Right hindlimb (tissue), 1 donor: Measurements from ENCODE around the gene MTM1.

Source experiments
- DNase-seq: peaks from one replicate; pipeline ENCODE4 v3.0.0-alpha.2; 2018

Gene MTM1

DNA sequence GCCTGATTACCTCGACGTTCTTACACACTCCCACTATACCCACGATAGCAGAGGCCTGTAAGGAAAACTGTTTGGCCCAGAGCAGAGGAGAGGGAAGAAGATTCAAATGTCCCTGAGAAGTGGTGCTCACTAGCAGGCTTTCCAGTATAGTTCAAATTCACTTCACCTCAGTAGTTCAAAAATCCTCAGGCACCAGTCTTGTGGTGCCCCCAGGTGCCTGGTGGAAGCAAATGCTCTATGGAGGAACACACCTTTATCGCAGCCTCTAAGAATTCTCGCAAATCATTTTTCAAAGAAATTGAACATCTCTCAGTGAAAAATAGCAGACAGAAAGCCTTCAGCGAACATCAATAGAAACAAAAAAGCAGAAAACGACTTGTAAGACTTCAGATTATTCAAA, 112.6 kb downstream of the MTM1 start:
- peak; percentile 20 for DNase-seq

- DNase-seq, result no peak
These were observed 114.7 kb downstream of the MTM1 start for GRCh38 chrX:150683112-150683511.

DNA sequence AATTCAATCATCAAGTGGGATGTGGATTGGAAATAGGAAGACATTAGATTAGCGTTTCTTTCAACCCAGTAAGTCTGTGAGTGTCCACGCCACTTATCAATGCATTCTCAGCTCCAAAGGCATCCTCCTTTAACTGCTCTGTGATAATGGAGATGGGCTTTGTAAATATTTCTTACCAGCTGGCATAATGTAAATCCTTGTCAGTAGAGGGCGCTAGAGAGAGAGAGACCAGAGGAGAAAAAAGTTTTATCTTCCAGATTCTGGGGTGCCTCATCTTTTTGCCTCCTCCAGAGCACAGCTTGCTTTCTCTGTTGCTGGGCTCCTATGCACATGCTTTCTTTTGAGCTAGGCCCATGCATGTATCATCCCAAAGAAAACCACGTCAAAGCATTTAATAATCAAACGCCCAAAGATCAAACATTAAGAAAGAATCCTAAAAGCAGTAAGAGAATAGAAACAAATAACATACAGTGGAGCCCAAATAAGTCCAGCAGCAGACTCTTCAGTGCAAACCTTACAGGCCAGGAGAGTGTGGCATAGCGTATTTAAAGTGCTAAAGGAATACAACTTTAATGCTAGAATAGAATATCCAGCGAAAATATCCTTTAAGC, 115.2 kb downstream of the MTM1 start:
- DNase-seq, result no peak

- no peak for DNase-seq
These were observed 120.6 kb downstream of the MTM1 start for GRCh38 chrX:150688911-150689451.

DNA sequence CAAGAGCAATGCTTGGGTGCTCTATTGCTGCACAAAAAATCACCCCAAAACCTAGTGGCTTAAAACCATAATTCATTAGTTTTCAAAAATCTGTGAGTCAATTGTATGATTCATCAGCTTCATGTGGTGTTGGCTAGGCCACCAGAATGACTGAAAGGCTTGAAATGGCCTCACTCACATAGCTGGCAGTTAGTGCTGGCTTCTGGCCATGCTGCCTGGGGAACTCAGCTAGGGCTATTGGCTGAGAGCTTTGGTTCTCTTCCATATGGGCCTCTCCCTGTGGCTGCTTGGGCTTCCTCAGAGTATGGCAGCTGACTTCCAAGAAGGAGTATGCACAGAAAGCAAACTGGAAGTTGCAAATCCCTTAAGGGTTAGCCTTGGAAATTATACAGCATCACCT, 121.7 kb downstream of the MTM1 start:
- DNase-seq, result no peak

GRCh38 chrX:150692296-150692695, 123.9 kb downstream of the MTM1 start:
- DNase-seq, result no peak

DNA sequence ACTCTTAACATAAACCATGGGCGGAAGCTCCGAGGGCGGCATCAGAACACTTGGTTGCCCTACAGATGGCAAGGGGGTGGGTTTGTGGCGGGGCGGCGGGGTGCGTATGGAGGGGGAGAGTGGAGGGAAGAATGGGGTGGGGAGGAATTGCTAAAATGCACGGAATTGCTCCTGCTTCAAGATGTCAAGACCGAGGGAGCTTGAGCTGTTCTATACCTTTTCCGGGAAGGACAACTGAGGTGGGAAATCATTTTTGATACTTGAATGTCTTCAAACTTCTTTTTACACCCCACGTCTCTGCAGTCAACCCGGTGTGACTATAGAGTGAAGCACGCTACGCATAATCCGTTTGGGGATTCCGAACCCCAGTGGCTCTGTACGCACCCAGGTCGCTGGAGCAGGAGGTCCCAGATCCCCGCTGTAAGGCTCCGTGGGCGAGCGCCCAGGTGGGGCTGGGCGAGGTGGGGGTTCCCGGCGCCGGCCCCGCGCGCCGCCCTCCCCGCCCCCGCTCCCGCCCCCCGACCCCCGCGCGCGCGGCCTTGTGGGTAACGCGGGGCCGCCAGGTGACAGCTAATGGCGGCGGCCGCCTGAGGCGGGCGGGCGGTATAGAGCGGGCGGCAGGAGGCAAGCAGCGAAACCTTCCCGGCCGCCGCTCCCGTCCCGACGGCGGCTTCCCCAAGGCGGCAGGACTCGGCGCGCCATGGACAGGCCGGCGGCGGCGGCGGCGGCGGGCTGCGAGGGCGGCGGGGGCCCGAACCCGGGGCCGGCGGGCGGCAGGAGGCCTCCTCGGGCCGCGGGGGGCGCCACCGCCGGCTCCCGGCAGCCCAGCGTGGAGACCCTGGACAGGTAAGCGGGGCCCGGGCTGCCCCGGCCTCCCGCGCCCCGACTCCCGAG, 124.7 kb downstream of the MTM1 start, which contains the start of gene MTMR1:
MTMR1 (plus strand) TSS at position 566 of the 894 bp plus-strand sequence; CDS start at position 701, 135 bp downstream.
- DNase-seq, result peak; percentile 59

DNA sequence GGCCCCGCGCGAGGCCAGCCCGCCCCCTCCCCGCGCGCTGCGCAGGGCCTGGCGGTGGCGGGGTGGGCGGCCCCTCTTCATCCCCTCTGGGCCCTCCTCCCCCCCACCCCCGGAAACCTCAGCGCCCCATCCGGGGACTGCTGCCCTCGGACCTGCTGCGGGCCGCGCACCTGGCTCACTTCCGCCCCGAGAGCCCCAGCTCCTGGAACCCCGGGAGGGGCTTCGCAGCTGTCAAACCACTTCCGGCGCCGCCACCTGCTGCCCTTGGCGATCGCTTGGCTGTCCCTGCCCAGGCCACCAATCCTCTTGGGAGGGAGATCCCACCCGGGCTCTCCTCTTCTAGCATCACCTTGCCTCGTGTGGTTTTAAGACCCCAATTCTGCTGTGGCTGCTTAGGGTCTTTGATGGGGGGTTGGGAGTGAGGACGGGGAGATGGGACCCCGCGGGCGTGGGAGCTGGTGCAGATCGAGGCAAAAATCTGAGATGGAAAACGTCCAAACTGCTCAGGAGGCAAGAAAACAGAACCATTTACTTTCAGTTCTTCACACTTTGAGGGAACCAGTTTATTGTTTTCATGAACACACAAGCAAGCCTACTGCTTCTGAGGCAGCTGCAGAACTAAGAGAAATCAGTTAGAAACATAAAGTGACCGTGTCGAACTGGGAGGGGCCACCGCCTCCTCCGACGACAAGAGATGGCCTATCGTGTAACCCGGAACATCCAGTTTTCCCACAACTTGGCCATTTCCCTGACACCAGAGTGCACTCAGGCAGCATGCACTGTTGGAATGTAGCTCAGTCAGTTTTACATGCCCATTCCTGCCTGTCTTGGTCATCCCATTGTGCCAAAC, 125.5 kb downstream of the MTM1 start:
- peak; percentile 63 for DNase-seq

DNA sequence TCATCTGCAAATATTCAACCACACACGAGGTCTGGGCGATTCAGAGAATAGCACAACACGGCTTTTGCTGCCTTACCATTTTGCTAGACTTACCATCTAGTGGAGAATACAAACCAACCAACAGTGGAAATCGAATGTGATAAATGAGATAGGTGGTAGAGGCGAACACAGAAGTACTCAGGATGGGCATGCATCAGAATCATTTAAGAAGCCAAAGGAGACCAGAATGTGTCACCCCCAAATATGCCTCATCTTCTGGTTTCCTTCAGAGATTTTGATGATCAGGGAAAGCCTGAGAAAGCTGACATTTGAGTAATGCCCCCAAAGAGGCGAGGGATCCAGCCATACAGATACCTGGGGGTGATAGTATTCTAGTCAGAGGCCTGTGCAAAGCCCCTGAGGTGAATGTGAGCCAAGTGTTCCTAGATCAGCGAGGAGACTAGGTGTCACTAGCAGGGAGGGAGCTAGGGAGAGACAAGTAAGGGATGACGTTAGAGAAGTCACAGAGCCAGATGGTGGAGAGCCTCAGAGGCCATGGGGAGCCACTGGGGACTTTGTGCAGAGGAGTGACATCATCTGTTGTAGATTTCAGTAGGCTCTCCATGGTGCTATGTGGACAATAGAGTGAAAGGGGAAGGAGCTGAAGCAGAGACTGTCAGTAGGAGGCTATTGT, 126.5 kb downstream of the MTM1 start:
- no peak for DNase-seq

DNA sequence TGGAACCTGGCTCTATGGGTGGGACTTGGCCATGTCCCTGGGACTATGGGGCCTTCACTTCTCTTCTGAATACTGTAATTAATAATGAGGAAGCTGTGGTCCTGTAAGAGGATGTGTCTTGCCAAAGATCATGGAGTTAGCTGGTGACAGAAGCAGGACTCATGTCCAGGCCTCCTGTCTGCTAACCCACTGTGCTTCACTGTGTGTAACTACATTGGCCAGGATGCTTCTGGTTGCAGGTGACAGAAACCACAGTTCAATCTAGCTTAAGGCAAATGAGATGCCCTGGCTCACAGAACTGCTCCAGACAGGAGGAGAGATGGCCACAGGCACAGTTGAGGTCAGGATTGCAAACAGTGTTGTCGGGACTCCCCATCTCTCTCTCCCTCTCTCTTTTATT, 127.9 kb downstream of the MTM1 start:
- DNase-seq, result no peak

GRCh38 chrX:150696866-150697265, 128.4 kb downstream of the MTM1 start:
- DNase-seq, result no peak

DNA sequence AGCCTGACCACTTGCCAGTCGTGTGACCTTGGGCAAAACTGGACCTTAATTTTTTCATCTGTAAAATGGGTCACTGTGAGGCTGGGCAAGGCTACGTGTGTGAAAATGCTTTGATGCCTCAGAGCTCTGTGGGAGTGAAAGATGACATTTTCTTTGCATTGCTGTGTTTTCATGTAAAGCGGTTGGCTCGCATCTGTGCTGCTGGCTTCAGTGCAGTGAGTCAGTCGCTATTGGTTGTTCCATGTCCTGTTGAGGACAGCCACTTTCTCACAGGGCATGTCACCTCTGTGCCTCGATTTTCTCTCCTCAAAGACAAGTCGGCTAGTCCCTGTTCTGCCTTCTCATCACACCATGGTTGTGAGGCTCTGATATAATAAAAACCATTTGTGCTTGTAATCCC, 129.2 kb downstream of the MTM1 start:
- no peak for DNase-seq

GRCh38 chrX:150698981-150699380, 130.6 kb downstream of the MTM1 start:
- no peak for DNase-seq

- DNase-seq, result no peak
These were observed 131.7 kb downstream of the MTM1 start for GRCh38 chrX:150700107-150700506.

DNA sequence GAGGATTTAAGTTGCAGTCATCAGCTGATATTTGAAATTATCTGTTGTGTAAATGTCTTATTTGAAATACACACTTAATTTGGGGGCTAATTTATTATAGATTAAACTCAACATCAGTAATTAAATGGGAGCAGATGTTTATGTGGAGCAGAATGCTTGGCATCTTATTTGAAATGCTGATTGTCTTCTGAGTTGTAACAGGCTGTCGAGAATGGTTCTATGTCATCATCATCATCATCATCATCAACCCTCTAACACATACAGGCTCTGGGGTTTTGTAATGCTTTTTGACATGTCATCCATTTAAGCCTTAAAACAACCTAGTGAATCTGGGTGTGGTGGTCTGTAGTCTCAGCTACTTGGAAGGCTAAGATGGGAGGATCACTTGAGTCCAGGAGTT, 133.0 kb downstream of the MTM1 start:
- DNase-seq, result no peak

DNA sequence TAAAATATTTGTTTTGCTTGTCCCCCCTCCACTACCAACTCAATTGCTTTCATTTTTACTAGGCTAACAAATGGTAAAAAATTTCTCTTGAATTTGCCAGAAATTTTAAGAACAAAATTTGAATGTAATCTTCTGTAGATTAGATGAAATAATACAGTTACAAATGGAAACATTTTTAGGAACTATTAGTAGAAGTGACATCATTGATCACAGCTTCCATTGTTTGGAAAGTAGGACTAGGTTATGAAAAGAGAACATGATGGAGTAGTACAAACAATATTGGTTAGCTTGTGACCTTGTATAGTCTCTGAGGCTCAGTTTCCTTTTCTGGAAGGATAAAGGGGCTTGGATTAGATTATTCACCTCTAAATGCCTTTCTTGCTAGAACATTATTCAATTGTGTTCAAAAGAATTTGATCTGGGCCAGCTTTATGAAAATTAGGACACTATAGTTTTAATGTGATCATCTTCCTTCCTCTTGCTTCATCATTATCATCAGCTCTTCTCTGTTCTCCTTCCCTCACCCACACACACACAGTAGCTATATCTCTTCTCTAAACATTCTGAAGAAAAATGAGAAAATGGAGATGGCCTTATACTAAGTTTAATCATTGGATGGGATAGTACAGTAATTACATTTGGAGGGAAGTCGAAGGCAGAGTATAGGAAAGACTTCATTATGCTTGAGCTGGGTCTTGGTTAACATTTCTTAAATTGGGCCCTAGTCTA, 134.7 kb downstream of the MTM1 start:
- no peak for DNase-seq

GRCh38 chrX:150703695-150703974, 135.2 kb downstream of the MTM1 start:
- DNase-seq, result no peak

DNA sequence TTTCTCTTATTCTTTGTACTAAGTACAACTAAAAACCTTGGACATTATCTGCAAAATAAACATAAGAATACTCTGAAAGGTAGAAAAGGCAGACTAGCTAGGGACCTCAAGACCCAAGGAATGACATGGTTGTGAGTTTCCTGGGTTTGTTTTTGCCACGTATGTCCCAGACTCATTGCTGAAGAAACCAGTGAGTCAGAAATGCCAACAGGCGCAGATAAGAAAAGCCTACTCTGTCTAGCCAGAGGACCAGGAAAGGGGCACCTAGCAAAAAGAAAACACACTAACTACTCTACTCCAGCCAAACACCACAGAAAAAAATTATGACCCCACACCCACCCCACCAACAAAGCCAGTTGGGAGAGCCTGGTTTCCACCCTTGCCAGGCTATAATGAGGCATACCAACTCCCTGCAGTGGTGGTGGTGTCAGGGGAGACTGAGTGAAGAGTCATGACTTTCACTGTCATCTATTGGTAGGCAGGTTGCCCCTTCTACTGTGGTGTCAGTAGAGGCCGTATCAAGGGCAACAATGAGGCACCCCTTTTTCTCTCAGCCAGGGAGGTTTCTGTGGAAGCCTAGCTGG, 135.7 kb downstream of the MTM1 start:
- no peak for DNase-seq

DNA sequence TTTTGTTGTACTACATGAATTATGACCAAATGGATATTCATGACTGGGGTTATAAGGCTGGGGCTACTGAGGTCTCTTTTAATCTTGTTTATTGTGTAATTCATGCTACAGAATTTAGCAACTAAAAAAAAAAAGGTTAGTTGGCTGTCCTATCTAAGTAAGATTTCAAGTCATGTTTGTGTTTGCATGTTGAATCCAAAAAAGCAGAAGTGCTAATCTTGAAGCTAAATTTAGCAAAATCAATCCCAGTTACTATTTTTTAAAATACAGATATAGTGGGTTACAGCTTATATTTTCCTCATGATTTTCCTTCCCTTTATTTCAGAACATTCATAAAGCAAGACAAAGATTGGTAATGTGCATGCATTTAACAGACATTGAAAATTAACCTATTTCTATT, 144.2 kb downstream of the MTM1 start:
- DNase-seq, result no peak

DNA sequence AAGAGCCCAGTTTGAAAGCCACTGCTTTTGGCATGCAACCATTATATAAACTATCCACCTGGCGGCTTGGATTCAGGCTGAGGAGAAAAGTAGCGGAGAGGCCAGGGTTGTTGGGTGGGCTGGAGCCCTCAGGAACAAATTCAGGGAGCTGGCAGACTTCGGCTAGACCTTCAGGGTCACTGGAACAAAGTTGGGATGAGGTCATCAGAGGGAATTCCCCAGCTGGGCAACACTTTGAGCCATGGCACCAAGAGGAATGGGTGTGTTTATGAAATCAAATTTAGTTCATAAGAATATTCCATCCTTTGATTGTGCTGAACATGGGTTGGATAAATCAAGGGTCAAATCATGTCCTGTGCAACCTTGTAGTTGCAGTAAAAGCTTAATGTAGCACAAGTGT, 146.8 kb downstream of the MTM1 start:
- no peak for DNase-seq

- no peak for DNase-seq
These were observed 151.2 kb downstream of the MTM1 start for GRCh38 chrX:150719621-150720020.
